Fibroblast of peridontal ligament (primary cell): ENCODE measurements around the gene ZEB1.
"Not testable (repeated sequence)": the region's sequence is repeated elsewhere in the genome, so short reads cannot be mapped to it uniquely, and the experiment has no call there.

Experiments used
- DNase-seq: peaks from one replicate; pipeline ENCODE4 v3.0.0-alpha.2; 2010; ENCODE audit errors: extremely low read depth

ZEB1 gene

GRCh38 chr10:31318382-31318853 lies 598 bp upstream of the ZEB1 start:
- DNase-seq, result peak; percentile 73

GRCh38 chr10:31319602-31320549 lies 860 bp downstream of the ZEB1 start:
- no peak for DNase-seq

- DNase-seq, result peak; percentile 59
Measured at GRCh38 chr10:31320550-31321211, 1.7 kb downstream of the ZEB1 start.

- peak; percentile 45 for DNase-seq
Measured at GRCh38 chr10:31321396-31321941, 2.5 kb downstream of the ZEB1 start.

- DNase-seq, result peak; percentile 54
Measured at GRCh38 chr10:31322647-31323046, 3.6 kb downstream of the ZEB1 start.

- DNase-seq, result no peak
Measured at GRCh38 chr10:31340343-31340742, 21.3 kb downstream of the ZEB1 start.

GRCh38 chr10:31341552-31341951 lies 22.5 kb downstream of the ZEB1 start:
- no peak for DNase-seq

- no peak for DNase-seq
Measured at GRCh38 chr10:31343009-31343408, 24.0 kb downstream of the ZEB1 start.

GRCh38 chr10:31343551-31343950 lies 24.5 kb downstream of the ZEB1 start:
- DNase-seq, result no peak

- peak; percentile 44 for DNase-seq
Measured at GRCh38 chr10:31345886-31346285, 26.9 kb downstream of the ZEB1 start.

GRCh38 chr10:31346953-31347352 lies 27.9 kb downstream of the ZEB1 start:
- no peak for DNase-seq

- no peak for DNase-seq
Measured at GRCh38 chr10:31347705-31348104, 28.7 kb downstream of the ZEB1 start.

- no peak for DNase-seq
Measured at GRCh38 chr10:31350891-31351290, 31.9 kb downstream of the ZEB1 start.

- DNase-seq, result no peak
Measured at GRCh38 chr10:31352436-31353226, 33.6 kb downstream of the ZEB1 start.

GRCh38 chr10:31353574-31353973 lies 34.6 kb downstream of the ZEB1 start:
- DNase-seq, result peak; percentile 44

- no peak for DNase-seq
Measured at GRCh38 chr10:31358688-31359330, 39.8 kb downstream of the ZEB1 start.

- no peak for DNase-seq
Measured at GRCh38 chr10:31359979-31360378, 41.0 kb downstream of the ZEB1 start.

GRCh38 chr10:31361475-31361874 lies 42.5 kb downstream of the ZEB1 start:
- DNase-seq, result not testable (repeated sequence)

GRCh38 chr10:31362023-31362641 lies 43.1 kb downstream of the ZEB1 start:
- DNase-seq, result no peak

GRCh38 chr10:31363696-31364095 lies 44.7 kb downstream of the ZEB1 start:
- DNase-seq, result not testable (repeated sequence)

- DNase-seq, result not testable (repeated sequence)
Measured at GRCh38 chr10:31364238-31364637, 45.2 kb downstream of the ZEB1 start.
